Measurements from ENCODE around the gene PTTG1IP.

- TF ChIP-seq EZH2 (IDR thresholded peaks at IDR 0.05), result no peak
- TF ChIP-seq POLR2AphosphoS5 (IDR thresholded peaks at IDR 0.05; ENCODE audit: borderline replicate concordance, low read depth, low read length), result no peak
Measured at GRCh38 chr21:44848821-44849521, 24.5 kb downstream of the PTTG1IP start.
